ENCODE measurements around the gene IL37. TPM values are rescaled to one million over a fixed set of nuclear protein-coding genes. Genes with fewer than 3 reads are reported as not detected.

Gene IL37
- total RNA-seq, 1 experiment from 2014 or later, result not detected

DNA sequence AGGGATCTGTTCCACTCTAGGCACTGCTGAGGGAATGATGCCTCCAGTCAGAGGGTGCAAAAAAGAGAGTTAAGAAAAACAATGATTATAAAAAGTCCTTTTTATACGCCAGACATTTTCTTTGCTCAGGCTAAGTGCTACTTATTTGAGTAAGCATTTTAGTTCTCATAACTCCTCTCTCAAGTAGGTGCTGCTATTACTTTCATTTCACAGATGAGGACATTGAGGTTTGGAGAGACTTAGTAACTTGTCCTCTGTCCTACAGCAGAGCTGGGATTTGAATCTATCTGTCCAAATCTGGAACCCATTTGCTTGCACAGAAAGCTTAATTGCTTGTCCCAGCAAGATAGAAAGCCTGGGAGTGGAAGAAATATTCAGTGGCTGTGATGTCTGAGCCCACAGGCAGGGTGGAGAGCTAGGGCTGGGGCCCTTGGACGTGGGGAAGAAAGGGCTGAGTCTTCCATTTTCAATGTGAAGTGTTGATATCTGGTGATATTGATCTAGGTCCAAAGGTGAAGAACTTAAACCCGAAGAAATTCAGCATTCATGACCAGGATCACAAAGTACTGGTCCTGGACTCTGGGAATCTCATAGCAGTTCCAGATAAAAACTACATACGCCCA is 5.8 kb downstream of the IL37 start:
- intact Hi-C loops (cut with micrococcal nuclease), result no loop called here

DNA sequence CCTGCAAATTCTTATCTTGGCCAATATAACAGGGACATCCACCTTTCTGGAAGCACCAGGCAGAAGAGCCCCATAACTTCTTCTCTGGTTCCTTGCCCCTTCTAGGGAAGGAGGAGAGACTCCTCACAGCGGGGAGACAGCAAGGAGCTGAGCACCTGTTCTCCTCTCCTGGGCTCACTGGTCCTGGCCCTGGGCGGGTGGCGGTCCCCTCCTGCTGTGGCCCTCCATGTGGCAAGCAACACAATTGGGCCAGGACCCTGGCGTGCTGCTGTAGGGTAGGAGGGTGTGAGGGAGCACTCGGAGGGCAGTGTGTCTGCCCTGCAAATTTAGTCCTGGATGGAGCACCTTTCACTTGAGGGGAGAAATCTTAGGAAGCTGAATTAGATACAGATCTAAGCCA is 6.9 kb downstream of the IL37 start:
- Mint-ChIP-seq H3K36me3 (ENCODE audit: insufficient read depth, unreplicated experiment) (no peaks in the 10 kb centered on the region), H3K27ac (ENCODE audit: low read depth, unreplicated experiment) (no peak overlapping the region), H3K9me3 (ENCODE audit: unreplicated experiment) (no peaks in the 10 kb centered on the region), H3K4me3 (ENCODE audit: unreplicated experiment) (no peak overlapping the region), H3K27me3 (ENCODE audit: insufficient read depth, unreplicated experiment) (no peaks in the 10 kb centered on the region), H3K4me1 (ENCODE audit: insufficient read depth, unreplicated experiment) (no peaks in the 10 kb centered on the region)
- TF ChIP-seq, protein P1, sequence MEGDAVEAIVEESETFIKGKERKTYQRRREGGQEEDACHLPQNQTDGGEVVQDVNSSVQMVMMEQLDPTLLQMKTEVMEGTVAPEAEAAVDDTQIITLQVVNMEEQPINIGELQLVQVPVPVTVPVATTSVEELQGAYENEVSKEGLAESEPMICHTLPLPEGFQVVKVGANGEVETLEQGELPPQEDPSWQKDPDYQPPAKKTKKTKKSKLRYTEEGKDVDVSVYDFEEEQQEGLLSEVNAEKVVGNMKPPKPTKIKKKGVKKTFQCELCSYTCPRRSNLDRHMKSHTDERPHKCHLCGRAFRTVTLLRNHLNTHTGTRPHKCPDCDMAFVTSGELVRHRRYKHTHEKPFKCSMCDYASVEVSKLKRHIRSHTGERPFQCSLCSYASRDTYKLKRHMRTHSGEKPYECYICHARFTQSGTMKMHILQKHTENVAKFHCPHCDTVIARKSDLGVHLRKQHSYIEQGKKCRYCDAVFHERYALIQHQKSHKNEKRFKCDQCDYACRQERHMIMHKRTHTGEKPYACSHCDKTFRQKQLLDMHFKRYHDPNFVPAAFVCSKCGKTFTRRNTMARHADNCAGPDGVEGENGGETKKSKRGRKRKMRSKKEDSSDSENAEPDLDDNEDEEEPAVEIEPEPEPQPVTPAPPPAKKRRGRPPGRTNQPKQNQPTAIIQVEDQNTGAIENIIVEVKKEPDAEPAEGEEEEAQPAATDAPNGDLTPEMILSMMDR (IDR thresholded peaks at IDR 0.05; ENCODE audit: unreplicated experiment), result no peak
- BruUV-seq (replicated peaks), result no TSS peak
- intact Hi-C loops (cut with micrococcal nuclease), result no loop called here
- POLR2A ChIA-PET, result interaction anchor here (0.7 kb wide), 1 partner anchor 9 kb away, joined by 3 read pairs; no protein-coding TSS in a partner anchor
- CTCF ChIA-PET, result no interaction called here
- DNase-seq (ENCODE audit: unreplicated experiment), result no peak

More for the DNA sequence above, 5.8 kb downstream of the IL37 start:
- DNase-seq (ENCODE audit: unreplicated experiment), result no peak
- TF ChIP-seq, protein P1 (IDR thresholded peaks at IDR 0.05; ENCODE audit: unreplicated experiment), result no peak
- H3K27me3 Mint-ChIP-seq (ENCODE audit: insufficient read depth, unreplicated experiment), result no peaks in the 10 kb centered on the region
- no peaks in the 10 kb centered on the region for H3K9me3 Mint-ChIP-seq (ENCODE audit: unreplicated experiment)
- CTCF ChIA-PET, result interaction anchor here (0.6 to 1.3 kb wide), 2 partner anchors 49 to 167 kb away, joined by 3 read pairs; no protein-coding TSS in a partner anchor
- POLR2A ChIA-PET, result no interaction called here
- no peak overlapping the region for H3K4me3 Mint-ChIP-seq (ENCODE audit: unreplicated experiment)
- no TSS peak for BruUV-seq (replicated peaks)
- H3K4me1 Mint-ChIP-seq (ENCODE audit: insufficient read depth, unreplicated experiment), result no peaks in the 10 kb centered on the region
- H3K27ac Mint-ChIP-seq (ENCODE audit: low read depth, unreplicated experiment), result no peak overlapping the region
- no peaks in the 10 kb centered on the region for H3K36me3 Mint-ChIP-seq (ENCODE audit: insufficient read depth, unreplicated experiment)

DNA sequence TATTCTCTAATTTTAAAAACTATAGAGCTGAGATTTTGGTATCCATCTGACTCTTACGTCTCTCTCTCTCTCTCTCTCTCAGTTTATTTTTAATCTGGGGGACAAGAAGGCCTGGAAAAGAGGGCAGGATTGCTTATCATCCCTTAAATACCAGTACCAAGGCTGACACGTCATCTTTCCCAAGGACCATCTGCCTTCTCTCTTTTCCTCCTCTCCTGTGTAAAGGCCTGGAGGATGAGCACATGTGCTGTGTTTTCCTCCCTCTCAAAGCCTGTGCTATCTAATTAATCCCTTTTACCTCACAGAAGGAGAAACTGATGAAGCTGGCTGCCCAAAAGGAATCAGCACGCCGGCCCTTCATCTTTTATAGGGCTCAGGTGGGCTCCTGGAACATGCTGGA is 7.3 kb downstream of the IL37 start:
- TF ChIP-seq, protein P1 (IDR thresholded peaks at IDR 0.05; ENCODE audit: unreplicated experiment), result no peak
- no peaks in the 10 kb centered on the region for H3K27me3 Mint-ChIP-seq (ENCODE audit: insufficient read depth, unreplicated experiment)
- no peak overlapping the region for H3K4me3 Mint-ChIP-seq (ENCODE audit: unreplicated experiment)
- DNase-seq (ENCODE audit: unreplicated experiment), result no peak
- H3K9me3 Mint-ChIP-seq (ENCODE audit: unreplicated experiment), result no peaks in the 10 kb centered on the region
- H3K36me3 Mint-ChIP-seq (ENCODE audit: insufficient read depth, unreplicated experiment), result no peaks in the 10 kb centered on the region
- ChIA-PET POLR2A (interaction anchor here (0.7 kb wide), 1 partner anchor 9 kb away, joined by 3 read pairs; no protein-coding TSS in a partner anchor), CTCF (interaction anchor here (1.5 kb wide), 1 partner anchor 23 kb away, joined by 5 read pairs; no protein-coding TSS in a partner anchor)
- no peak overlapping the region for H3K27ac Mint-ChIP-seq (ENCODE audit: low read depth, unreplicated experiment)
- no peaks in the 10 kb centered on the region for H3K4me1 Mint-ChIP-seq (ENCODE audit: insufficient read depth, unreplicated experiment)
- BruUV-seq (replicated peaks), result no TSS peak
- intact Hi-C loops (cut with micrococcal nuclease), result no loop called here

DNA sequence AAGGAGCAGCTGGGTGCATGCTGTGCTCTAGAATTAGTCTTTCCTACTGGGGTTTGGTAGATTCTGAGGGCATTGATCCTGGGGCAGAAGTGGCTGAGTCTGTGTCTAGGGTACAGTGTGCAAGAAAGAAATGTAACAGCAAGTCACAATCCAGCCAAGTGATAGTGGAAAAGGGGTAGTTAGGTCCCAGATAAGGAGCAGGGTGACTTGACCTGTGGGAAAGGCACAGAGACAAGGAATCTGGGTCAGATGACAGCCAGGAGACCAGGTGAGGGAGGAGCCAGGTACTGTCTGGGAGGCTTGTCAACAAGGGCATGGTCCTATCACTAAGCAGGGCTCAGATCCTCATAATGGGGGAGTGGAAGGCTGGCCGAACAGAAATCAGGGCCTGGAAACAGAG is 8.1 kb downstream of the IL37 start:
- Mint-ChIP-seq H3K27ac (ENCODE audit: low read depth, unreplicated experiment) (no peak overlapping the region), H3K9me3 (ENCODE audit: unreplicated experiment) (no peaks in the 10 kb centered on the region), H3K4me3 (ENCODE audit: unreplicated experiment) (no peak overlapping the region), H3K27me3 (ENCODE audit: insufficient read depth, unreplicated experiment) (no peaks in the 10 kb centered on the region), H3K4me1 (ENCODE audit: insufficient read depth, unreplicated experiment) (no peaks in the 10 kb centered on the region), H3K36me3 (ENCODE audit: insufficient read depth, unreplicated experiment) (no peaks in the 10 kb centered on the region)
- CTCF ChIA-PET, result interaction anchor here (0.8 to 1.5 kb wide), 2 partner anchors 13 to 23 kb away, joined by 4 to 5 read pairs; no protein-coding TSS in a partner anchor
- BruUV-seq (replicated peaks), result no TSS peak
- intact Hi-C loops (cut with micrococcal nuclease), result no loop called here
- TF ChIP-seq, protein P1 (IDR thresholded peaks at IDR 0.05; ENCODE audit: unreplicated experiment), result no peak
- POLR2A ChIA-PET, result no interaction called here
- DNase-seq (ENCODE audit: unreplicated experiment), result no peak

Data from MCF 10A (cell line).